SK-N-SH treated with all-trans-retinoic acid at 6 μM for 48 hours (cell line): Measurements from ENCODE around the gene DND1.
"Not testable (repeated sequence)": the region's sequence is repeated elsewhere in the genome, so short reads cannot be mapped to it uniquely, and the experiment has no call there.

Experiments
- ATAC-seq: fragments of 200-7000 bp; cut with Tn5 transposase; 3 replicates; pipeline ENCODE4 v1.9.1; 2020; ENCODE audit warnings: mild to moderate bottlenecking, moderate library complexity
- ARNTL ChIP-seq: fragments of 450-650 bp; formaldehyde crosslinking; IDR thresholded peaks from 2 replicates; pipeline ENCODE4 v1.5.0; 2020; ENCODE audit warnings: low read depth, mild to moderate bottlenecking, moderate library complexity, borderline replicate concordance
- BACH2 ChIP-seq: fragments of 250-450 bp; sonication (Bioruptor Pico); IDR thresholded peaks from 2 replicates; pipeline ENCODE4 v1.9.0; 2021; ENCODE audit warnings: mild to moderate bottlenecking, borderline replicate concordance
- CREB5 ChIP-seq: fragments of 250-450 bp; sonication (Bioruptor Pico); IDR thresholded peaks from 2 replicates; pipeline ENCODE4 v1.5.1; 2020; ENCODE audit warnings: low read depth, mild to moderate bottlenecking, moderate library complexity
- CSDC2 ChIP-seq: fragments of 250-450 bp; sonication (Bioruptor Pico); IDR thresholded peaks from 2 replicates; pipeline ENCODE4 v1.5.0; 2020; ENCODE audit warnings: mild to moderate bottlenecking, moderate library complexity
- ESRRG ChIP-seq: fragments of 250-450 bp; sonication (Bioruptor Pico); IDR thresholded peaks from 2 replicates; pipeline ENCODE4 v1.6.1; 2021; ENCODE audit warnings: mild to moderate bottlenecking
- ISL1 ChIP-seq: fragments of 250-450 bp; sonication (Bioruptor Pico); IDR thresholded peaks from 2 replicates; pipeline ENCODE4 v2.1.2; 2022; ENCODE audit warnings: mild to moderate bottlenecking, moderate library complexity
- PATZ1 ChIP-seq: fragments of 250-450 bp; sonication (Bioruptor Pico); IDR thresholded peaks from 2 replicates; pipeline ENCODE4 v1.8.0; 2020; ENCODE audit warnings: mild to moderate bottlenecking, moderate library complexity, borderline replicate concordance
- POU6F1 ChIP-seq: fragments of 250-450 bp; sonication (Bioruptor Pico); IDR thresholded peaks from 2 replicates; pipeline ENCODE4 v1.8.0; 2021; ENCODE audit warnings: low read depth, mild to moderate bottlenecking, moderate library complexity, borderline replicate concordance
- PPARA ChIP-seq: fragments of 250-450 bp; sonication (Bioruptor Pico); IDR thresholded peaks from 2 replicates; pipeline ENCODE4 v1.5.0; 2020; ENCODE audit warnings: mild to moderate bottlenecking, borderline replicate concordance
- RARB ChIP-seq: fragments of 250-450 bp; sonication (Bioruptor Pico); IDR thresholded peaks from 2 replicates; pipeline ENCODE4 v1.8.0; 2021; ENCODE audit warnings: mild to moderate bottlenecking, moderate library complexity
- SNAI2 ChIP-seq: fragments of 250-450 bp; sonication (Bioruptor Pico); IDR thresholded peaks from 2 replicates; pipeline ENCODE4 v1.5.0; 2020; ENCODE audit warnings: mild to moderate bottlenecking, moderate library complexity
- TOX ChIP-seq: fragments of 250-450 bp; sonication (Bioruptor Pico); IDR thresholded peaks from 2 replicates; pipeline ENCODE4 v1.8.0; 2021; ENCODE audit warnings: mild to moderate bottlenecking, moderate library complexity, borderline replicate concordance
- TSHZ2 ChIP-seq: fragments of 250-450 bp; sonication (Bioruptor Pico); IDR thresholded peaks from 2 replicates; pipeline ENCODE4 v1.5.0; 2020; ENCODE audit warnings: mild to moderate bottlenecking, moderate library complexity
- ZC3H10 ChIP-seq: fragments of 250-450 bp; sonication (Bioruptor Pico); IDR thresholded peaks from 2 replicates; pipeline ENCODE4 v1.5.1; 2021; ENCODE audit warnings: mild to moderate bottlenecking, moderate library complexity
- ZFP3 ChIP-seq: fragments of 250-450 bp; sonication (Bioruptor Pico); IDR thresholded peaks from 2 replicates; pipeline ENCODE4 v1.5.0; 2020; ENCODE audit warnings: mild to moderate bottlenecking, moderate library complexity
- ZFP30 ChIP-seq: fragments of 450-650 bp; formaldehyde crosslinking; IDR thresholded peaks from 2 replicates; pipeline ENCODE4 v1.5.0; 2022; ENCODE audit warnings: mild to moderate bottlenecking, moderate library complexity
- ZNF565 ChIP-seq: fragments of 450-650 bp; formaldehyde crosslinking; conservative IDR thresholded peaks from 2 replicates; pipeline ENCODE4 v1.5.0; 2020; ENCODE audit warnings: low read depth, mild to moderate bottlenecking, moderate library complexity
- ZNF70 ChIP-seq: fragments of 450-650 bp; formaldehyde crosslinking; IDR thresholded peaks from 2 replicates; pipeline ENCODE4 v1.5.0; 2020; ENCODE audit warnings: mild to moderate bottlenecking, moderate library complexity
- ZNF8 ChIP-seq: fragments of 450-650 bp; formaldehyde crosslinking; IDR thresholded peaks from 2 replicates; pipeline ENCODE4 v1.5.0; 2020; ENCODE audit warnings: mild to moderate bottlenecking, moderate library complexity

DND1 gene

GRCh38 chr5:140671472-140672125, 1.8 kb downstream of the DND1 start:
- TF ChIP-seq ZFP30 (CRISPR knock-in tag), result no peak
- TF ChIP-seq ZC3H10, result no peak
- TF ChIP-seq ZNF8 (CRISPR knock-in tag), result no peak
- no peak for TF ChIP-seq CREB5 (CRISPR knock-in tag)
- no peak for TF ChIP-seq TSHZ2
- no peak for TF ChIP-seq SNAI2 (CRISPR knock-in tag)
- no peak for TF ChIP-seq ISL1 (CRISPR knock-in tag)
- no peak for TF ChIP-seq ZNF70 (CRISPR knock-in tag)
- TF ChIP-seq PATZ1 (CRISPR knock-in tag), result no peak
- no peak for TF ChIP-seq ESRRG (CRISPR knock-in tag)
- no peak for TF ChIP-seq TOX
- TF ChIP-seq ZFP3 (CRISPR knock-in tag), result no peak
- no peak for TF ChIP-seq POU6F1 (CRISPR knock-in tag)
- no peak for TF ChIP-seq BACH2 (CRISPR knock-in tag)
- no peak for TF ChIP-seq ARNTL (CRISPR knock-in tag)
- no peak for ATAC-seq

- not testable (repeated sequence) for ATAC-seq
Measured at GRCh38 chr5:140671035-140671434, 2.3 kb downstream of the DND1 start.

- TF ChIP-seq RARB (CRISPR knock-in tag), result no peak
- no peak for TF ChIP-seq PATZ1 (CRISPR knock-in tag)
- TF ChIP-seq ZNF8 (CRISPR knock-in tag), result no peak
- no peak for TF ChIP-seq CSDC2 (CRISPR knock-in tag)
- TF ChIP-seq TOX, result no peak
- no peak for TF ChIP-seq CREB5 (CRISPR knock-in tag)
- no peak for TF ChIP-seq ISL1 (CRISPR knock-in tag)
- TF ChIP-seq BACH2 (CRISPR knock-in tag), result no peak
- no peak for TF ChIP-seq POU6F1 (CRISPR knock-in tag)
- TF ChIP-seq ZNF70 (CRISPR knock-in tag), result no peak
- TF ChIP-seq TSHZ2, result no peak
- no peak for TF ChIP-seq ZNF565
- no peak for TF ChIP-seq PPARA
- TF ChIP-seq ZFP30 (CRISPR knock-in tag), result no peak
- peak; percentile 99 for ATAC-seq
Measured at GRCh38 chr5:140664359-140665119, 8.8 kb downstream of the DND1 start, which contains the start of gene WDR55. Gene WDR55 (plus strand): TSS chr5:140664904. CDS start chr5:140664913, 9 bp downstream.
